ENCODE data around the gene ZNF460. TPM values are rescaled to one million over a fixed set of nuclear protein-coding genes. Genes with fewer than 3 reads are reported as not detected.

The ZNF460 gene
- polyA plus RNA-seq, 3 donors = 2.8 to 4.5 (median 3.5) TPM

DNA sequence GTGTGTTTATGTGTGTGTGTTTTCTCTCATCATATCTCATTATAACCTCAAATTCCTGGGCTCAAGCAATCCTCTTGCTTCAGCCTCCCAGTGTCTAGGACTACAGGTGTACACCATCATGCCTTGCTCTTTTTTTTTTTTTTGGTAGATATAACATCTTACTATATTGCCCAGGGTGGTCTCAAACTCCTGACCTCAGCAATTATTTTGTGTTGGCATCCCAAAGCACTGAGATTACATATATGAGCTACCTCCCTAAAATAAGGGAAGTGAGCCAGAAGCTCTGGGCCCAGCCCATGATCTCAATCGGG is 39.5 kb downstream of the ZNF460 start:
- H3K36me3 Mint-ChIP-seq = peaks cover 15 to 19% of the 10 kb centered on the region in 2 donors
- intact Hi-C loops (cut with micrococcal nuclease) = loop anchor here in 1 of 2 donors (5.0 kb wide), 1 partner anchor 38 kb away; the partner anchor contains the start of gene ZNF460
- Histone ChIP-seq H3K36me3 (replicated peaks in 1 of 2; ENCODE audit: control insufficient read depth in 1 of 2, insufficient read depth in 2 of 2, low read length in 2 of 2) (peaks cover 15 to 19% of the 10 kb centered on the region in 2 donors), H3K4me3 (replicated peaks in 1 of 3; ENCODE audit: low read depth in 2 of 3, low read length in 3 of 3) (peak overlapping the region; percentile 69 to 83 (median 72)), H3K9ac (ENCODE audit: insufficient read depth, low read length, poor library complexity, severe bottlenecking) (peak overlapping the region; percentile 91), H3K27me3 (ENCODE audit: control insufficient read depth in 2 of 2, insufficient read depth in 2 of 2, low read length in 2 of 2) (peaks cover 22 to 40% of the 10 kb centered on the region in 2 donors), H4K20me1 (ENCODE audit: insufficient read depth, low read length) (no peaks in the 10 kb centered on the region), H3K9me3 (replicated peaks in 1 of 2; ENCODE audit: control insufficient read depth in 1 of 2, insufficient read depth in 1 of 2, low read length in 2 of 2) (peaks cover 9 to 14% of the 10 kb centered on the region in 2 donors), H3K27ac (ENCODE audit: low read depth in 1 of 2, low read length in 2 of 2) (peak overlapping the region; percentile 88 to 92), H3K4me2 (replicated peaks; ENCODE audit: extremely low read depth, low read length, poor library complexity, severe bottlenecking) (peak overlapping the region; percentile 75), H2AFZ (ENCODE audit: insufficient read depth, low read depth, low read length, poor library complexity, severe bottlenecking) (peak overlapping the region; percentile 92), H3K4me1 (ENCODE audit: control insufficient read depth in 1 of 2, insufficient read depth in 2 of 2, low read length in 2 of 2) (peaks cover 15 to 16% of the 10 kb centered on the region in 2 donors), H3K79me2 (ENCODE audit: insufficient read depth, low read length) (peaks cover 22% of the 10 kb centered on the region)
- peaks cover 29 to 40% (median 34%) of the 10 kb centered on the region in 3 donors for H3K27me3 Mint-ChIP-seq (ENCODE audit: low read depth in 3 of 3)
- H3K4me3 Mint-ChIP-seq = peak overlapping the region; percentile 88 to 97
- WGBS (ENCODE audit: insufficient coverage) = 0% methylated on average over 1 of the region's 1 CpG
- TF ChIP-seq, protein P1, sequence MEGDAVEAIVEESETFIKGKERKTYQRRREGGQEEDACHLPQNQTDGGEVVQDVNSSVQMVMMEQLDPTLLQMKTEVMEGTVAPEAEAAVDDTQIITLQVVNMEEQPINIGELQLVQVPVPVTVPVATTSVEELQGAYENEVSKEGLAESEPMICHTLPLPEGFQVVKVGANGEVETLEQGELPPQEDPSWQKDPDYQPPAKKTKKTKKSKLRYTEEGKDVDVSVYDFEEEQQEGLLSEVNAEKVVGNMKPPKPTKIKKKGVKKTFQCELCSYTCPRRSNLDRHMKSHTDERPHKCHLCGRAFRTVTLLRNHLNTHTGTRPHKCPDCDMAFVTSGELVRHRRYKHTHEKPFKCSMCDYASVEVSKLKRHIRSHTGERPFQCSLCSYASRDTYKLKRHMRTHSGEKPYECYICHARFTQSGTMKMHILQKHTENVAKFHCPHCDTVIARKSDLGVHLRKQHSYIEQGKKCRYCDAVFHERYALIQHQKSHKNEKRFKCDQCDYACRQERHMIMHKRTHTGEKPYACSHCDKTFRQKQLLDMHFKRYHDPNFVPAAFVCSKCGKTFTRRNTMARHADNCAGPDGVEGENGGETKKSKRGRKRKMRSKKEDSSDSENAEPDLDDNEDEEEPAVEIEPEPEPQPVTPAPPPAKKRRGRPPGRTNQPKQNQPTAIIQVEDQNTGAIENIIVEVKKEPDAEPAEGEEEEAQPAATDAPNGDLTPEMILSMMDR (IDR thresholded peaks at IDR 0.05) = no peak
- no peak for DNase-seq
- peak overlapping the region; percentile 92 to 99 (median 94) for H3K27ac Mint-ChIP-seq
- peaks cover 24% of the 10 kb centered on the region for H3K4me1 Mint-ChIP-seq
- peaks cover 17 to 58% (median 41%) of the 10 kb centered on the region in 7 donors for H3K9me3 Mint-ChIP-seq

DNA sequence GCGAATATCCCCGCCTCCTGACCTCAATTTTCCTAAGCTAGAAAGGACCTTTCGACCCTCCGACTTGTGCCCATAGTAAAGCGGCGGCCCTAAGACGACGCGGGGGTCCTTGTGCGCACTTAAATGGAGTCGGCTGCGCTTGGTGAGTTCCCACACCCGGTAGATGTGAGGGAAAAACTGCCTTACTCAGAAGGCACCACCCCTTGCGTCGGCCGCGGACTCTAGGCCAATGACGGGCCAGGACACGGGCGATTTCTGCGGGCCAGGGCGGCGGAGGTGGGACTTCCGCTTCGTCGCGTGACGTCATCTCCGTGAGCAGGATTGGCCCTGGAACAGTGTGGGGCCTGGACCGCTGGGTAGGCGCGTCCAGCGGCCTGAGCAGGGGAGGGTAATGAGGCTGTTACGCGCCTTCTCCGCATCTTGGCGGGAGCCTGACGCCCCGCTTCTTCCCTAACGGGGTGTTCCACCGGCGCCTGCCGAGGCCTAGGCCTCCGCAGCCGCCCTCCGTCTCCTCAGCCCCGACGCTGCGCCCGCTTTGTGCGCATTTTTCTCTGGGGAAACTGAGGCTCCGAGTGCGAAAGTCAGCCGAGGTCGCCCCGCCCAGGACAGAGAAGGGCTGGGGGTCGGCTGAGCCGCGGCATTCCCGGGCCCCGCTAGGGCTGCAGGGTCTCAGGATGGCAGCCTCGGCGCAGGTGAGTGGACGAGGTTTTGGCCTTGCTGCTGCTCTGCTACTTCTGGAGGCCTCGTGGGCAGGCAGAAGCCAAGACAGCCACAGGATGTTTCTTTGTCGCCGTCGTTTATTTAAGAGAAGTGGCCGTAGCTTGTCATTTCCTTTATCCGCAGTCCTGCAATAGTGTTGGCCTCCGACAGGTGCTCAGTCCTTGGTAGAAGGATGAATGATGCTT is 40.1 kb downstream of the ZNF460 start, which contains the start of gene ZNF543:
Gene ZNF543, plus strand, starts transcription at position 293 of the 905 bp plus-strand sequence. Its CDS starts 382 bp downstream, at position 675.
- peaks cover 15 to 16% of the 10 kb centered on the region in 2 donors for H3K4me1 ChIP-seq (ENCODE audit: control insufficient read depth in 1 of 2, insufficient read depth in 2 of 2, low read length in 2 of 2)
- H3K4me3 ChIP-seq (replicated peaks in 1 of 3; ENCODE audit: low read depth in 2 of 3, low read length in 3 of 3) = peak within 1 kb of the TSS; percentile 69 to 83 (median 72)
- intact Hi-C loops (cut with micrococcal nuclease) = no loop called here
- peak within 1 kb of the TSS; percentile 92 to 99 (median 94) for H3K27ac Mint-ChIP-seq
- H3K9me3 ChIP-seq (replicated peaks in 1 of 2; ENCODE audit: control insufficient read depth in 1 of 2, insufficient read depth in 1 of 2, low read length in 2 of 2) = peaks cover 10 to 19% of the 10 kb centered on the region in 2 donors
- H3K36me3 ChIP-seq (replicated peaks in 1 of 2; ENCODE audit: control insufficient read depth in 1 of 2, insufficient read depth in 2 of 2, low read length in 2 of 2) = peaks cover 21 to 25% of the 10 kb centered on the region in 2 donors
- H3K36me3 Mint-ChIP-seq = peaks cover 21 to 25% of the 10 kb centered on the region in 2 donors
- peak within 1 kb of the TSS; percentile 75 for H3K4me2 ChIP-seq (replicated peaks; ENCODE audit: extremely low read depth, low read length, poor library complexity, severe bottlenecking)
- under 1% methylated on average over 61 of the region's 71 CpGs for WGBS (ENCODE audit: insufficient coverage)
- peak; percentile 89 to 95 (median 95) for DNase-seq
- peaks cover 16 to 56% (median 37%) of the 10 kb centered on the region in 7 donors for H3K9me3 Mint-ChIP-seq
- H3K4me1 Mint-ChIP-seq = peaks cover 24% of the 10 kb centered on the region
- peaks cover 22 to 35% of the 10 kb centered on the region in 2 donors for H3K27me3 ChIP-seq (ENCODE audit: control insufficient read depth in 2 of 2, insufficient read depth in 2 of 2, low read length in 2 of 2)
- peaks cover 27 to 34% (median 29%) of the 10 kb centered on the region in 3 donors for H3K27me3 Mint-ChIP-seq (ENCODE audit: low read depth in 3 of 3)
- H2AFZ ChIP-seq (ENCODE audit: insufficient read depth, low read depth, low read length, poor library complexity, severe bottlenecking) = peak within 1 kb of the TSS; percentile 92
- TF ChIP-seq, protein P1 (IDR thresholded peaks at IDR 0.05) = no peak
- H4K20me1 ChIP-seq (ENCODE audit: insufficient read depth, low read length) = no peaks in the 10 kb centered on the region
- H3K9ac ChIP-seq (ENCODE audit: insufficient read depth, low read length, poor library complexity, severe bottlenecking) = peak within 1 kb of the TSS; percentile 91
- H3K4me3 Mint-ChIP-seq = peak within 1 kb of the TSS; percentile 88 to 97
- H3K27ac ChIP-seq (ENCODE audit: low read depth in 1 of 2, low read length in 2 of 2) = peak within 1 kb of the TSS; percentile 88 to 92
- peaks cover 22% of the 10 kb centered on the region for H3K79me2 ChIP-seq (ENCODE audit: insufficient read depth, low read length)
